ENCODE results near the gene HHEX.

- TF ChIP-seq, protein P1, sequence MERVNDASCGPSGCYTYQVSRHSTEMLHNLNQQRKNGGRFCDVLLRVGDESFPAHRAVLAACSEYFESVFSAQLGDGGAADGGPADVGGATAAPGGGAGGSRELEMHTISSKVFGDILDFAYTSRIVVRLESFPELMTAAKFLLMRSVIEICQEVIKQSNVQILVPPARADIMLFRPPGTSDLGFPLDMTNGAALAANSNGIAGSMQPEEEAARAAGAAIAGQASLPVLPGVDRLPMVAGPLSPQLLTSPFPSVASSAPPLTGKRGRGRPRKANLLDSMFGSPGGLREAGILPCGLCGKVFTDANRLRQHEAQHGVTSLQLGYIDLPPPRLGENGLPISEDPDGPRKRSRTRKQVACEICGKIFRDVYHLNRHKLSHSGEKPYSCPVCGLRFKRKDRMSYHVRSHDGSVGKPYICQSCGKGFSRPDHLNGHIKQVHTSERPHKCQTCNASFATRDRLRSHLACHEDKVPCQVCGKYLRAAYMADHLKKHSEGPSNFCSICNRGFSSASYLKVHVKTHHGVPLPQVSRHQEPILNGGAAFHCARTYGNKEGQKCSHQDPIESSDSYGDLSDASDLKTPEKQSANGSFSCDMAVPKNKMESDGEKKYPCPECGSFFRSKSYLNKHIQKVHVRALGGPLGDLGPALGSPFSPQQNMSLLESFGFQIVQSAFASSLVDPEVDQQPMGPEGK (CRISPR knock-in tag; IDR thresholded peaks at IDR 0.05; ENCODE audit: borderline replicate concordance): no peak
- TF ChIP-seq TCF4 (CRISPR knock-in tag; IDR thresholded peaks at IDR 0.05; ENCODE audit: borderline replicate concordance) (peak; percentile 73), TSHZ2 (CRISPR knock-in tag; IDR thresholded peaks at IDR 0.05) (no peak), CSDC2 (CRISPR knock-in tag; IDR thresholded peaks at IDR 0.05) (no peak), POU6F1 (CRISPR knock-in tag; IDR thresholded peaks at IDR 0.05; ENCODE audit: borderline replicate concordance, low read depth) (no peak), GLIS3 (CRISPR knock-in tag; IDR thresholded peaks at IDR 0.05) (no peak), ZC3H10 (CRISPR knock-in tag; IDR thresholded peaks at IDR 0.05) (no peak), BACH2 (CRISPR knock-in tag; IDR thresholded peaks at IDR 0.05; ENCODE audit: borderline replicate concordance) (no peak), RARB (CRISPR knock-in tag; IDR thresholded peaks at IDR 0.05) (no peak), ESRRG (CRISPR knock-in tag; IDR thresholded peaks at IDR 0.05) (no peak), ZFP3 (CRISPR knock-in tag; IDR thresholded peaks at IDR 0.05) (no peak), ARNTL (CRISPR knock-in tag; IDR thresholded peaks at IDR 0.05; ENCODE audit: borderline replicate concordance, low read depth) (no peak)
- TF ChIP-seq, protein P2, sequence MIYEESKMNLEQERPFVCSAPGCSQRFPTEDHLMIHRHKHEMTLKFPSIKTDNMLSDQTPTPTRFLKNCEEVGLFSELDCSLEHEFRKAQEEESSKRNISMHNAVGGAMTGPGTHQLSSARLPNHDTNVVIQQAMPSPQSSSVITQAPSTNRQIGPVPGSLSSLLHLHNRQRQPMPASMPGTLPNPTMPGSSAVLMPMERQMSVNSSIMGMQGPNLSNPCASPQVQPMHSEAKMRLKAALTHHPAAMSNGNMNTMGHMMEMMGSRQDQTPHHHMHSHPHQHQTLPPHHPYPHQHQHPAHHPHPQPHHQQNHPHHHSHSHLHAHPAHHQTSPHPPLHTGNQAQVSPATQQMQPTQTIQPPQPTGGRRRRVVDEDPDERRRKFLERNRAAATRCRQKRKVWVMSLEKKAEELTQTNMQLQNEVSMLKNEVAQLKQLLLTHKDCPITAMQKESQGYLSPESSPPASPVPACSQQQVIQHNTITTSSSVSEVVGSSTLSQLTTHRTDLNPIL (CRISPR knock-in tag; IDR thresholded peaks at IDR 0.05; ENCODE audit: low read depth): no peak
Observed at GRCh38 chr10:92692697-92693533, 3.2 kb downstream of the HHEX start.
